ENCODE data around the gene UBA6. TPM values are rescaled to one million over a fixed set of nuclear protein-coding genes. Genes with fewer than 3 reads are reported as not detected.

The UBA6 gene
- total and polyA plus RNA-seq, 9 of the 15 experiments (the other 6 are each of a cell fraction or from before 2014, with no cell fraction given): 22.9 to 139 (median 94.6) TPM

GRCh38 chr4:67701517-67701850 is 529 bp upstream of the UBA6 start:
- peak; percentile 8; the same call in 1 of the 3 replicates for ATAC-seq
- Histone ChIP-seq H3K4me1 (replicated peaks in 1 of 2; ENCODE audit: control insufficient read depth in 2 of 2, insufficient read depth in 2 of 2, low read length in 2 of 2) (peaks cover 3 to 12% of the 10 kb centered on the region in 2 experiments; a peak in 2 of 5 replicates), H3K27ac (ENCODE audit: extremely low read depth, low read depth, low read length) (peak overlapping the region; percentile 89), H4K20me1 (replicated peaks; ENCODE audit: control insufficient read depth, insufficient read depth, low read length) (no peaks in the 10 kb centered on the region), H3K27me3 (ENCODE audit: control insufficient read depth in 2 of 2, insufficient read depth in 2 of 2, low read length in 2 of 2) (no peaks in the 10 kb centered on the region), H3K4me2 (ENCODE audit: insufficient read depth, low read length) (peak overlapping the region; percentile 78), H2AFZ (ENCODE audit: low read depth, low read length) (peak overlapping the region; percentile 92), H3K36me3 (ENCODE audit: control insufficient read depth, insufficient read depth, low read length) (peaks cover 37% of the 10 kb centered on the region), H3K9ac (ENCODE audit: insufficient read depth in 1 of 2, low read depth in 2 of 2, low read length in 2 of 2) (peak overlapping the region in 1 of 2 experiments; percentile 88; a peak in 2 of 4 replicates), H3K4me3 (peak overlapping the region; percentile 82), H3K79me2 (ENCODE audit: control insufficient read depth, insufficient read depth, low read length) (peaks cover 97% of the 10 kb centered on the region), H3K9me1 (ENCODE audit: control insufficient read depth, insufficient read depth, low read length) (no peaks in the 10 kb centered on the region), H3K9me3 (replicated peaks; ENCODE audit: control insufficient read depth, insufficient read depth, low read depth, low read length) (peaks cover 10% of the 10 kb centered on the region)
- FAIRE-seq: no peak
- DNase-seq (ENCODE audit: extremely low read depth in 1 of 4, low spot score in 3 of 4): peak in 1 of 4 experiments; percentile 52
- POLR2A ChIA-PET: interaction anchor here (0.7 to 3.1 kb wide), 7 partner anchors 10 to 157 kb away, joined by 3 to 15 read pairs (median 5); partner anchors contain the start of gene CENPC
- in situ Hi-C loops (cut with MboI) (no loop called here), intact Hi-C loops (cut with micrococcal nuclease) (loop anchor here (1.0 to 2.0 kb wide), 2 partner anchors 20 to 157 kb away; partner anchors contain the start of gene CENPC)
- TSS peak; percentile 74 for BruUV-seq (replicated peaks)
- CTCF ChIA-PET (ENCODE audit: low intra/inter-chr PET ratio): no interaction called here
- 0% methylated on average over 4 of the region's 4 CpGs for WGBS (ENCODE audit: insufficient coverage, low coverage, missing lambda C conversion rate)
- TF ChIP-seq MAFK (IDR thresholded peaks at IDR 0.05; ENCODE audit: low read length) (no peak), HDAC2 (IDR thresholded peaks at IDR 0.05) (0 out of 2 replicates have a peak, but pooled peaks have one; percentile 13), TOE1 (IDR thresholded peaks at IDR 0.05; ENCODE audit: borderline replicate concordance) (peak; percentile 61), TOE1 (CRISPR knock-in tag; IDR thresholded peaks at IDR 0.05; ENCODE audit: borderline replicate concordance, low read depth) (no peak), SMAD1 (IDR thresholded peaks at IDR 0.05; ENCODE audit: low read depth, low read length, partially characterized antibody) (peak; percentile 2), LEF1 (IDR thresholded peaks at IDR 0.05) (0 out of 2 replicates have a peak, but pooled peaks have one; percentile 2), EP400 (IDR thresholded peaks at IDR 0.05) (peak; percentile 69), ZNF436 (CRISPR knock-in tag; IDR thresholded peaks at IDR 0.05) (no peak), TRIM28 (IDR thresholded peaks at IDR 0.05) (0 out of 2 replicates have a peak, but pooled peaks have one; percentile 2), ZBTB33 (CRISPR knock-in tag; IDR thresholded peaks at IDR 0.05) (no peak), CREB3 (tag; conservative IDR thresholded peaks at IDR 0.05; ENCODE audit: low read depth) (0 out of 2 replicates have a peak, but pooled peaks have one; percentile 46), MTF1 (CRISPR knock-in tag; IDR thresholded peaks at IDR 0.05; ENCODE audit: borderline replicate concordance) (no peak), DACH1 (IDR thresholded peaks at IDR 0.05; ENCODE audit: partially characterized antibody) (no peak), ARNT (IDR thresholded peaks at IDR 0.05) (peak in 1 of 2 experiments; percentile 48; a peak in 1 of 4 replicates), KDM1A (IDR thresholded peaks at IDR 0.05) (0 out of 4 replicates have a peak, but pooled peaks of 1 of the 2 experiments have one; percentile 14), POLR2A (conservative IDR thresholded peaks at IDR 0.05) (no peak), POLR2H (tag; IDR thresholded peaks at IDR 0.05; ENCODE audit: low read depth) (peak; percentile 43; the same call in 1 of the 2 replicates), RAD51 (IDR thresholded peaks at IDR 0.05; ENCODE audit: borderline replicate concordance, low read depth) (peak; percentile 43)
- TF ChIP-seq, protein P1, sequence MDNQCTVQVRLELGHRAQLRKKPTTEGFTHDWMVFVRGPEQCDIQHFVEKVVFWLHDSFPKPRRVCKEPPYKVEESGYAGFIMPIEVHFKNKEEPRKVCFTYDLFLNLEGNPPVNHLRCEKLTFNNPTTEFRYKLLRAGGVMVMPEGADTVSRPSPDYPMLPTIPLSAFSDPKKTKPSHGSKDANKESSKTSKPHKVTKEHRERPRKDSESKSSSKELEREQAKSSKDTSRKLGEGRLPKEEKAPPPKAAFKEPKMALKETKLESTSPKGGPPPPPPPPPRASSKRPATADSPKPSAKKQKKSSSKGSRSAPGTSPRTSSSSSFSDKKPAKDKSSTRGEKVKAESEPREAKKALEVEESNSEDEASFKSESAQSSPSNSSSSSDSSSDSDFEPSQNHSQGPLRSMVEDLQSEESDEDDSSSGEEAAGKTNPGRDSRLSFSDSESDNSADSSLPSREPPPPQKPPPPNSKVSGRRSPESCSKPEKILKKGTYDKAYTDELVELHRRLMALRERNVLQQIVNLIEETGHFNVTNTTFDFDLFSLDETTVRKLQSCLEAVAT (IDR thresholded peaks at IDR 0.05): 0 out of 4 replicates have a peak, but pooled peaks of 1 of the 2 experiments have one; percentile 13
- TF ChIP-seq, protein P2, sequence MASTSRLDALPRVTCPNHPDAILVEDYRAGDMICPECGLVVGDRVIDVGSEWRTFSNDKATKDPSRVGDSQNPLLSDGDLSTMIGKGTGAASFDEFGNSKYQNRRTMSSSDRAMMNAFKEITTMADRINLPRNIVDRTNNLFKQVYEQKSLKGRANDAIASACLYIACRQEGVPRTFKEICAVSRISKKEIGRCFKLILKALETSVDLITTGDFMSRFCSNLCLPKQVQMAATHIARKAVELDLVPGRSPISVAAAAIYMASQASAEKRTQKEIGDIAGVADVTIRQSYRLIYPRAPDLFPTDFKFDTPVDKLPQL (IDR thresholded peaks at IDR 0.05; ENCODE audit: extremely low read depth, insufficient read length): no peak

Measured in K562 (cell line).